ENCODE data around the gene SRMS. TPM values are rescaled to one million over a fixed set of nuclear protein-coding genes. Genes with fewer than 3 reads are reported as not detected.

The SRMS gene
- total RNA-seq, 1 donor from 2014 or later = not detected

DNA sequence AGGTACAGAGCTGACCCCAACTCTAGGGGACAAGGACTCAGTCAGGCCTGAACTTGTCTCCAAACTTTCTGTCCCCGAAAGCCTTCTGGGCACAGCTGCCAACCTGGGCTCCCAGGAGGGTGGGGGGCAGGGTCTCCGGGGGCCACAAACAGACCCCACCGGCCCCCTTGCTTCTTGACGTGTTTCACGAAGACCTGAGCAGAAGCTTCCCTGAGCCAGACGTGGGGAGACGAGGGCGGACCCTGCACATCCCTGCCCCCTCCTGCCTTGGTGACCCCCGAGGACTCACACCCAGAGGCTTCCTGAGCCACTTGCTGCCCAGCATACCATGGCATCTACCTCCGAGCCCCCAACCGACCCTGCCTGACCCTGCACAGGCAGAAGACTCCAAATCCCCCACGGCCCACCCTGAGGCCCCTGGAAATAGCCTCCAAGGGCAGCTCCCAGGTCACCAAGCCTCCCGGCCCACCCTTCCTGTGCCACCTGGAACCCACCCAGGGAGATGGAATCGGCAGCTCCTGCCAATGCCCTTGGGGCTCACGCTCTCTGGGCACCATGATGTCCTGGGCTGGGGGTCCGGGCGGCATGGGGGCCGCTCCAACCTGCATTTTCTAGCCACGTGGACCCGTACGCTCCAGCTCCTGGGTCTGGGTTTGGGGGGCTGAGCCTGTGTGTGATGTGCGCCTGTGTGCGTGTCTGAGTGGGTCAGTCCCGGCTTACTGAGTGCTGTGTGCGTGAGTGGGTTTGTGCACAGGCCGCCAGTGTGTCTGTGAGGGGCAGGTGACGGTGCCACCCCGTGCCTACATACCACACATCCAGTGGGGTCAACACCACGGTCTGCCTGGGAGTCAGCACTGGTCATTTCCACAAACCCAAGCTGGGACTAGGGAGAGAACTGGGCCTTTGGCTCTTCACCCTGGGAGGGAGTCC is 7.8 kb downstream of the SRMS start:
- Histone ChIP-seq H3K4me3 (no peak overlapping the region), H3K27me3 (peaks cover under 1% of the 10 kb centered on the region), H3K4me1 (peaks cover 20% of the 10 kb centered on the region), H3K9me3 (no peaks in the 10 kb centered on the region), H3K27ac (no peak overlapping the region), H3K36me3 (no peaks in the 10 kb centered on the region)
- DNase-seq (no peak), ATAC-seq (no peak)
- no peak for TF ChIP-seq CTCF (IDR thresholded peaks at IDR 0.05)
- intact Hi-C loops (cut with DNase I) = loop anchor here (5.0 kb wide), 1 partner anchor 433 kb away; no protein-coding TSS in a partner anchor

GRCh38 chr20:63539092-63539430 is 8.5 kb downstream of the SRMS start:
- intact Hi-C loops (cut with DNase I) = loop anchor here (5.0 kb wide), 1 partner anchor 433 kb away; no protein-coding TSS in a partner anchor
- DNase-seq (no peak), ATAC-seq (no peak)
- no peak for TF ChIP-seq CTCF (IDR thresholded peaks at IDR 0.05)
- Histone ChIP-seq H3K27me3 (no peaks in the 10 kb centered on the region), H3K9me3 (no peaks in the 10 kb centered on the region), H3K4me3 (no peak overlapping the region), H3K36me3 (no peaks in the 10 kb centered on the region), H3K27ac (no peak overlapping the region), H3K4me1 (peaks cover 20% of the 10 kb centered on the region)

GRCh38 chr20:63538204-63539091 is 9.1 kb downstream of the SRMS start:
- Histone ChIP-seq H3K4me1 (peaks cover 20% of the 10 kb centered on the region), H3K27me3 (no peaks in the 10 kb centered on the region), H3K4me3 (peak overlapping the region; percentile 51), H3K36me3 (no peaks in the 10 kb centered on the region), H3K27ac (peak overlapping the region; percentile 87), H3K9me3 (no peaks in the 10 kb centered on the region)
- ATAC-seq (peak; percentile 7), DNase-seq (peak; percentile 89)
- intact Hi-C loops (cut with DNase I) = loop anchor here (5.0 kb wide), 1 partner anchor 434 kb away; no protein-coding TSS in a partner anchor
- peak; percentile 26 for TF ChIP-seq CTCF (IDR thresholded peaks at IDR 0.05)

GRCh38 chr20:63537525-63538203 is 9.9 kb downstream of the SRMS start:
- Histone ChIP-seq H3K27ac (peak overlapping the region; percentile 87), H3K4me1 (peaks cover 20% of the 10 kb centered on the region), H3K36me3 (no peaks in the 10 kb centered on the region), H3K4me3 (peak overlapping the region; percentile 51), H3K9me3 (no peaks in the 10 kb centered on the region), H3K27me3 (no peaks in the 10 kb centered on the region)
- TF ChIP-seq CTCF (IDR thresholded peaks at IDR 0.05) = peak; percentile 98
- ATAC-seq (peak; percentile 92), DNase-seq (peak; percentile 99)
- intact Hi-C loops (cut with DNase I) = loop anchor here (5.0 kb wide), 1 partner anchor 435 kb away; no protein-coding TSS in a partner anchor

GRCh38 chr20:63536997-63537524 is 10.5 kb downstream of the SRMS start, which contains the start of gene PTK6:
Gene PTK6, minus strand, starts transcription at chr20:63537376. Its CDS starts 62 bp downstream, at chr20:63537314.
- peak within 1 kb of the TSS; percentile 51 for H3K4me3 ChIP-seq
- no peak for TF ChIP-seq CTCF (IDR thresholded peaks at IDR 0.05)
- H3K27me3 ChIP-seq = no peaks in the 10 kb centered on the region
- intact Hi-C loops (cut with DNase I) = loop anchor here (5.0 kb wide), 1 partner anchor 435 kb away; no protein-coding TSS in a partner anchor
- ATAC-seq (peak; percentile 67), DNase-seq (peak; percentile 93)
- H3K4me1 ChIP-seq = peaks cover 20% of the 10 kb centered on the region
- H3K27ac ChIP-seq = peak within 1 kb of the TSS; percentile 87
- no peaks in the 10 kb centered on the region for H3K9me3 ChIP-seq
- H3K36me3 ChIP-seq = no peaks in the 10 kb centered on the region
